HEK293T (cell line): ENCODE data around the gene PRKCZ.

ENCODE experiments used
- BHLHE40 ChIP-seq: fragments of 450-650 bp; IDR thresholded peaks from 2 replicates; pipeline ENCODE4 v1.6.1; 2016; ENCODE audit warnings: mild to moderate bottlenecking, moderate library complexity, borderline replicate concordance
- CTBP1 ChIP-seq: fragments of 450-650 bp; IDR thresholded peaks from 2 replicates; pipeline ENCODE4 v1.6.1; 2016; ENCODE audit warnings: borderline replicate concordance
- ELF4 ChIP-seq: fragments of 450-650 bp; IDR thresholded peaks from 2 replicates; pipeline ENCODE4 v1.6.1; 2017; ENCODE audit warnings: antibody characterized with exemption
- FOXK2 ChIP-seq: fragments of 450-650 bp; IDR thresholded peaks from 2 replicates; pipeline ENCODE4 v1.6.1; 2016; ENCODE audit warnings: mild to moderate bottlenecking
- FOXM1 ChIP-seq: fragments of 450-650 bp; IDR thresholded peaks from 2 replicates; pipeline ENCODE4 v1.6.1; 2017; ENCODE audit warnings: mild to moderate bottlenecking, borderline replicate concordance
- HDGF ChIP-seq: fragments of 450-650 bp; IDR thresholded peaks from 2 replicates; pipeline ENCODE4 v1.6.1; 2017; ENCODE audit warnings: antibody characterized with exemption, borderline replicate concordance
- L3MBTL2 ChIP-seq: fragments of 450-650 bp; conservative IDR thresholded peaks from 2 replicates; pipeline ENCODE4 v1.6.1; 2016; ENCODE audit warnings: mild to moderate bottlenecking
- LEF1 ChIP-seq: fragments of 450-650 bp; IDR thresholded peaks from 2 replicates; pipeline ENCODE4 v1.6.1; 2017; ENCODE audit warnings: mild to moderate bottlenecking, borderline replicate concordance
- NFRKB ChIP-seq: fragments of 450-650 bp; IDR thresholded peaks from 2 replicates; pipeline ENCODE4 v1.6.1; 2016; ENCODE audit warnings: mild to moderate bottlenecking, moderate library complexity
- SP1 ChIP-seq: fragments of 450-650 bp; IDR thresholded peaks from 2 replicates; pipeline ENCODE4 v1.6.1; 2017
- SUZ12 ChIP-seq: fragments of 450-650 bp; IDR thresholded peaks from 2 replicates; pipeline ENCODE4 v1.6.1; 2016; ENCODE audit warnings: mild to moderate bottlenecking
- TARDBP ChIP-seq: fragments of 450-650 bp; IDR thresholded peaks from 2 replicates; pipeline ENCODE4 v1.6.1; 2016
- TF ChIP-seq, protein P1 (sequence below): fragments of 450-650 bp; IDR thresholded peaks from 2 replicates; pipeline ENCODE4 v1.6.1; 2016

GRCh38 chr1:2080140-2080539 lies 29.9 kb downstream of the PRKCZ start:
- TF ChIP-seq BHLHE40: no peak
- TF ChIP-seq FOXK2: no peak
- no peak for TF ChIP-seq FOXM1
- TF ChIP-seq, protein P1, sequence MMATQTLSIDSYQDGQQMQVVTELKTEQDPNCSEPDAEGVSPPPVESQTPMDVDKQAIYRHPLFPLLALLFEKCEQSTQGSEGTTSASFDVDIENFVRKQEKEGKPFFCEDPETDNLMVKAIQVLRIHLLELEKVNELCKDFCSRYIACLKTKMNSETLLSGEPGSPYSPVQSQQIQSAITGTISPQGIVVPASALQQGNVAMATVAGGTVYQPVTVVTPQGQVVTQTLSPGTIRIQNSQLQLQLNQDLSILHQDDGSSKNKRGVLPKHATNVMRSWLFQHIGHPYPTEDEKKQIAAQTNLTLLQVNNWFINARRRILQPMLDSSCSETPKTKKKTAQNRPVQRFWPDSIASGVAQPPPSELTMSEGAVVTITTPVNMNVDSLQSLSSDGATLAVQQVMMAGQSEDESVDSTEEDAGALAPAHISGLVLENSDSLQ: no peak
- TF ChIP-seq SP1: no peak
- TF ChIP-seq ELF4: no peak
- no peak for TF ChIP-seq HDGF
- TF ChIP-seq TARDBP: no peak
- TF ChIP-seq LEF1: no peak
- no peak for TF ChIP-seq L3MBTL2
- TF ChIP-seq NFRKB: no peak
- TF ChIP-seq CTBP1: no peak
- TF ChIP-seq SUZ12: no peak
